Renal cortex interstitium (tissue), 11 donors: Measurements from ENCODE around the gene SLC12A1. TPM values are rescaled to one million over a fixed set of nuclear protein-coding genes. Genes with fewer than 3 reads are reported as not detected.

ENCODE experiments used
- DNase-seq, 11 donors: peaks; one replicate each; pipeline ENCODE4 v3.0.0-alpha.2; 2013; ENCODE audit warnings: low read depth in 9 of 11, low spot score in 4 of 11; ENCODE audit errors: extremely low read depth in 1 of 11
- polyA plus RNA-seq, 3 donors: library from polyadenylated mRNA; unstranded; fragments of 120-200 nt; gene quantifications; one replicate each; pipeline ENCODE4 v1.2.1, GENCODE V29; 2013; ENCODE audit not compliant: insufficient read length in 3 of 3

SLC12A1 gene
- polyA plus RNA-seq, 3 donors = 230 to 489 (median 342) TPM

GRCh38 chr15:48330855-48331795 lies 125.0 kb downstream of the SLC12A1 start, which contains the start of gene DUT:
Gene DUT, plus strand, starts transcription at chr15:48331429. Its CDS starts 87 bp downstream, at chr15:48331516.
- DNase-seq = peak; percentile 52 to 79 (median 71)

GRCh38 chr15:48331796-48332641 lies 125.9 kb downstream of the SLC12A1 start:
- DNase-seq = peak in 7 of 11 donors; percentile 8 to 74 (median 57)

GRCh38 chr15:48332642-48333034 lies 126.5 kb downstream of the SLC12A1 start:
- DNase-seq = no peak

- no peak for DNase-seq
These were observed 127.4 kb downstream of the SLC12A1 start for GRCh38 chr15:48333540-48333939.

- DNase-seq = no peak
These were observed 128.2 kb downstream of the SLC12A1 start for GRCh38 chr15:48334260-48334659.

- no peak for DNase-seq
These were observed 130.8 kb downstream of the SLC12A1 start for GRCh38 chr15:48336940-48337339.

- no peak for DNase-seq
These were observed 131.5 kb downstream of the SLC12A1 start for GRCh38 chr15:48337607-48338006.

GRCh38 chr15:48340111-48340510 lies 134.0 kb downstream of the SLC12A1 start:
- DNase-seq = no peak

GRCh38 chr15:48343865-48344264 lies 137.8 kb downstream of the SLC12A1 start:
- DNase-seq = no peak

- no peak for DNase-seq
These were observed 139.4 kb downstream of the SLC12A1 start for GRCh38 chr15:48345516-48345915.

- peak in 9 of 11 donors; percentile 36 to 75 (median 54) for DNase-seq
These were observed 146.5 kb downstream of the SLC12A1 start for GRCh38 chr15:48352474-48353072.

Other genes starting within 250 kb of the SLC12A1 start
- under 1 TPM; 0.39 to 0.64 (median 0.50) TPM for gene SLC24A5, start 85.3 kb upstream of the SLC12A1 start, polyA plus RNA-seq
- 100 to 1,000 TPM in 2 of 3 donors, 10 to 100 TPM in 1; 84.5 to 127 (median 108) TPM for gene MYEF2, start 28.0 kb upstream of the SLC12A1 start, polyA plus RNA-seq
- gene CTXN2, start 14.6 kb upstream of the SLC12A1 start, polyA plus RNA-seq = under 1 TPM in 1 of 3 donors, not detected in 2; 0.09 TPM
- 100 to 1,000 TPM; 155 to 172 (median 160) TPM for gene DUT, start 125.1 kb downstream of the SLC12A1 start, polyA plus RNA-seq